Testis (tissue), 3 donors: ENCODE data around the gene AATF. TPM values are rescaled to one million over a fixed set of nuclear protein-coding genes. Genes with fewer than 3 reads are reported as not detected.

Experiments
- DNase-seq: peaks from one replicate; pipeline ENCODE4 v3.0.0-alpha.2; 2019
- H3K27ac ChIP-seq, 2 donors: fragments of 200-600 bp; sonication (generic); one replicate each; pipeline ENCODE4 v1.5.1; 2019
- H3K27me3 ChIP-seq: fragments of 200-600 bp; sonication (generic); one replicate; pipeline ENCODE4 v1.5.1; 2019
- H3K36me3 ChIP-seq: fragments of 200-600 bp; sonication (generic); one replicate; pipeline ENCODE4 v1.5.1; 2017; ENCODE audit warnings: low read depth; ENCODE audit errors: missing control alignments
- H3K4me1 ChIP-seq: fragments of 200-600 bp; sonication (generic); one replicate; pipeline ENCODE4 v1.5.1; 2019
- H3K4me3 ChIP-seq, 2 donors: fragments of 200-600 bp; sonication (generic); one replicate each; pipeline ENCODE4 v1.5.1; 2017 to 2019
- H3K9me3 ChIP-seq: fragments of 200-600 bp; sonication (generic); one replicate; pipeline ENCODE4 v1.5.1; 2017
- POLR2A ChIP-seq: fragments of 450-650 bp; IDR thresholded peaks from one replicate; pipeline ENCODE4 v1.6.1; 2017; ENCODE audit warnings: antibody characterized with exemption, mild to moderate bottlenecking, moderate library complexity
- WGBS, 2 donors: methylation state at CpG; one replicate each; pipeline ENCODE4 v1.1.5; 2018; 5-methylcytosine and 5-hydroxymethylcytosine counted together
- intact Hi-C: fragments of 100-400 bp; cut with DNase I; formaldehyde crosslinking; loops from one replicate; pipeline ENCODE4 v1.15.1; 2023; ENCODE audit warnings: low total_unique reads
- polyA plus RNA-seq: library from polyadenylated mRNA; stranded (reverse); fragments of 350-450 nt; fragmentation: Illumina TruSeq; extraction: RNeasy Lipid Tissue Mini Kit (QIAGEN cat#74804); gene quantifications from one replicate; pipeline ENCODE4 v1.2.3, GENCODE V29; 2014; ENCODE audit warnings: low read depth, low replicate concordance; ENCODE audit not compliant: insufficient read depth
- total RNA-seq, 2 donors: library from RNA; depleted of rRNA; stranded (reverse); fragments of >200 nt; gene quantifications; one replicate each; pipeline ENCODE4 v1.2.3, GENCODE V29; 2016
- TF ChIP-seq, protein P1 (sequence below), 3 experiments: fragments of 450-650 bp in 2 of 3; fragments of 200-600 bp in 1 of 3; sonication (generic) in 1 of 3; IDR thresholded peaks; one replicate each; pipeline ENCODE4 v1.5.1; 2016 to 2019; ENCODE audit warnings: antibody characterized with exemption in 3 of 3, mild to moderate bottlenecking in 2 of 3, moderate library complexity in 1 of 3

The AATF gene
- total and polyA plus RNA-seq, 3 donors from 2014 or later = 38.7 to 57.9 (median 39.5) TPM

DNA sequence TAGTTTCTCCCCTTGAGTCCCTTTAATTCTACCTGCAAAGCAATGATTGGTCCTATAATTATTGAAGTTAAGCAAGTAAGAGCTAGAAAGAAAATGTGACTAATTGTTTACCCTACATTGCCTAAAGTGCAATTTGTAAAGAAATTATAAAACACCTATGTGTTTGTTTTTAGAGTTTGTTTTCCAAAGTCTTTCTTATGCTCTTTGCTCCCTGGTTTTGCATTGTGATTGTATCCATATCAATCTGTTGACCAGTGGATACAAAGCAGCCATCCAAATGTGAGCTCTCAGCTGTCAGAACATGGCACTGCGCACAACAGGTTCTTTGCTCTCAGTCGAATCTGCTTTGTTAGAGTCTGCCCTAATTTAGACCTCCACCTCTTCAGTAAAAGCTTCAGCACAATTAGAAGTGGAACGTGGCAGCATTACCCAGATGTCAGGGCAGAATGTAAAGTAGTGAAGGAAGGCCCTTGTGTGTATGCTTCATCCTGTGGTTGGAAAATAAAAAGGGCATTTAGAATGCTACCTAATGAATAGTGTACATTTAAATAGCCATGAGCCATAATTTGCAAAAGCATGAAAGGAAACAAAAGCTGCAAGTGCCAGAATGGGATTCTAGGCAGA is 70.5 kb downstream of the AATF start:
- intact Hi-C loops = no loop called here
- WGBS, 2 donors = 87% methylated on average over 3 of the region's 3 CpGs
- no peak for DNase-seq

DNA sequence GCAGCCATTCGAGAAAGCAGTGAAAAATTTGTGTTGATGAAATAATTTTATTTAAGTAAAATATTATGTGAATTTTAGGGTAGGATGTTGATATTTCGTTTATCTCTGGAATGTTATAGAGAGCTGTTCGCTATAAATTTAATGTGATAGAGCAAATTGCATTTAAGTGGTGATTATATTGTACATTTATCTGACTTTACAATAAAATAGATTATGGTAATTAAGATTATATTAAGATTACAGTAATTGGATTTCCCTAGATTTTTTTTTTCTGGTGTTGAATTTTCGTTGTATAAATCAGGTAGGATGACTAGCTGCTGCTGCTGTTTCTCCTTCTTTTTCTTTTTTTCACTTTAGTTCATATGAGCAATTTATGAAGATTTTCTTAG is 71.0 kb downstream of the AATF start:
- WGBS, 2 donors = 94 to 97% methylated on average over 4 of the region's 4 CpGs
- intact Hi-C loops = no loop called here
- Histone ChIP-seq H3K36me3 (no peaks in the 10 kb centered on the region), H3K4me1 (no peaks in the 10 kb centered on the region), H3K9me3 (no peaks in the 10 kb centered on the region), H3K4me3 (no peak overlapping the region), H3K27ac (no peak overlapping the region), H3K27me3 (no peaks in the 10 kb centered on the region)
- no peak for TF ChIP-seq POLR2A
- TF ChIP-seq, protein P1, sequence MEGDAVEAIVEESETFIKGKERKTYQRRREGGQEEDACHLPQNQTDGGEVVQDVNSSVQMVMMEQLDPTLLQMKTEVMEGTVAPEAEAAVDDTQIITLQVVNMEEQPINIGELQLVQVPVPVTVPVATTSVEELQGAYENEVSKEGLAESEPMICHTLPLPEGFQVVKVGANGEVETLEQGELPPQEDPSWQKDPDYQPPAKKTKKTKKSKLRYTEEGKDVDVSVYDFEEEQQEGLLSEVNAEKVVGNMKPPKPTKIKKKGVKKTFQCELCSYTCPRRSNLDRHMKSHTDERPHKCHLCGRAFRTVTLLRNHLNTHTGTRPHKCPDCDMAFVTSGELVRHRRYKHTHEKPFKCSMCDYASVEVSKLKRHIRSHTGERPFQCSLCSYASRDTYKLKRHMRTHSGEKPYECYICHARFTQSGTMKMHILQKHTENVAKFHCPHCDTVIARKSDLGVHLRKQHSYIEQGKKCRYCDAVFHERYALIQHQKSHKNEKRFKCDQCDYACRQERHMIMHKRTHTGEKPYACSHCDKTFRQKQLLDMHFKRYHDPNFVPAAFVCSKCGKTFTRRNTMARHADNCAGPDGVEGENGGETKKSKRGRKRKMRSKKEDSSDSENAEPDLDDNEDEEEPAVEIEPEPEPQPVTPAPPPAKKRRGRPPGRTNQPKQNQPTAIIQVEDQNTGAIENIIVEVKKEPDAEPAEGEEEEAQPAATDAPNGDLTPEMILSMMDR (IDR thresholded peaks at IDR 0.05) = no peak
- no peak for DNase-seq

More for the DNA sequence above, 70.5 kb downstream of the AATF start:
- Histone ChIP-seq H3K36me3 (no peaks in the 10 kb centered on the region), H3K4me1 (no peaks in the 10 kb centered on the region), H3K27me3 (no peaks in the 10 kb centered on the region), H3K4me3 (no peak overlapping the region), H3K9me3 (no peaks in the 10 kb centered on the region), H3K27ac (no peak overlapping the region)
- TF ChIP-seq, protein P1 (IDR thresholded peaks at IDR 0.05) = no peak
- TF ChIP-seq POLR2A = no peak

DNA sequence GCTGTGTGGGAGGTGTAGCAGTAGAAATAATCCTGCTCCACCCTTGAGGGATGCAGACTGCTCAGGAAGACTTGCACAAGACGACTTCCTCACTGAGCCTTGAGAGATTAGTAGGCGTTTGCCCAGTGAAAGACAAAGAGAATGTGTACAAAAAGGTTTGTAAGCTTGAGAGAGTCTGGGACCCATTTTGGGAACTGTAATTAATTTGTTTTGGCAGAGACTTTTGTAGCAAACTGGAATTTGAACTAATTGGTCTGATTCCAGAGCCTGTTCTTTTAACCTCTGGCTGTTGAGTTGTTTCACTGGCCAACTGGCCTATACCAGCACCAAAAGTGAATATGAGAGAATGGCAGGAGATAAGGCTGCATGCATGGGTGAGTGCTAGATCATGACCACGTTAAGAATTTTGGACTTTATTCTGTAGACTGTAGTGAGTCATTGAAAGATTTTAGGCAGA is 75.5 kb downstream of the AATF start:
- no peaks in the 10 kb centered on the region for H3K4me1 ChIP-seq
- H3K27ac ChIP-seq = no peak overlapping the region
- no peaks in the 10 kb centered on the region for H3K27me3 ChIP-seq
- H3K36me3 ChIP-seq = no peaks in the 10 kb centered on the region
- intact Hi-C loops = no loop called here
- TF ChIP-seq, protein P1 (IDR thresholded peaks at IDR 0.05) = no peak
- no peak for TF ChIP-seq POLR2A
- H3K9me3 ChIP-seq = no peaks in the 10 kb centered on the region
- no peak overlapping the region for H3K4me3 ChIP-seq
- 52 to 61% methylated on average over 3 of the region's 3 CpGs for WGBS, 2 donors
- no peak for DNase-seq

DNA sequence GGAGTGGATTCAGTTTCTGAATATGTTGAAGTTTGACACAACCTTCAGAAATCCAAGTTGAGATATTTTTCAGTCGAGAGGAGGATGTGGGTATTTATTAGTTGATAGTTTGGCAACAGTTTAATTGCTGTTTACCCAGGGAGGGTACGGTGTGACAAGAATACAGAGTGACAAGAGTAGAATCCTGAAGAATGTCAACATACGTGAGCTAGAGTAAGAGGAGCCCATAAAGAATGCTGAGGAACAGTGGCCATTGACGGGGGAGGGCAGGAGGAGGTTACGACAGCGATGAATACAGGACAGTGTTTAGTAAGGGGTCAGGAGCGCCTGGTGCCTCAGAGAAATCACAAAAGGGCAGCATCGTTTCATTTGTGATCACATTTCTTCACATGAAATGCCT is 76.5 kb downstream of the AATF start:
- H3K4me1 ChIP-seq = no peaks in the 10 kb centered on the region
- DNase-seq = no peak
- H3K4me3 ChIP-seq = no peak overlapping the region
- no peaks in the 10 kb centered on the region for H3K27me3 ChIP-seq
- WGBS, 2 donors = 81 to 82% methylated on average over 8 of the region's 8 CpGs
- intact Hi-C loops = no loop called here
- H3K36me3 ChIP-seq = no peaks in the 10 kb centered on the region
- no peak overlapping the region for H3K27ac ChIP-seq
- no peak for TF ChIP-seq POLR2A
- TF ChIP-seq, protein P1 (IDR thresholded peaks at IDR 0.05) = no peak
- H3K9me3 ChIP-seq = no peaks in the 10 kb centered on the region
